Measurements from ENCODE around the gene TBC1D16.
A peak's percentile ranks its signal among the peaks of the same experiment; 100 is the strongest.

DNA sequence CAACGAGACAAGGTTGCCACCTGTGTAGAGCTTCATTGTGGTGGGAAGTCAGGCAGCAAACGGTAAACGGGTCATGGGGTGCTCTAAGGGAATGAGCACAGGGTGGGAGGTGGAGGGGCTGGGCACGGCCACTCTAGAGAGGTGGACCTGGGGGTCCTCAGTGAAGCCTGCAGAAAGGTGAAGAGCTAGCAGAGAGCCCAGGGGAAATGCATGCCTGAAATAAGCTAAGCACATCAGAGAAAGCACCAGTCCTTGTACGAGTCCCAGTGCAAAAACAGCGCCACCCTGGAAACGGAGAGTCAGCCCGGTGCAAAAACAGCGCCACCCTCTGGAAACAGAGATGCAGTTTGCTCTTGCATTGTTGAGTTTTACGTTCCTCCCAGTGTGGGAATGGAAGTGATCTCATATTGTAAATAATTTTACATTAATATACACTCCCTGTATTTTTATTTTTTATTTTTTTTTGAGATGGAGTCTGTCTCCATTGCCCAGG is 65.0 kb downstream of the TBC1D16 start:
- TF ChIP-seq, protein P1, sequence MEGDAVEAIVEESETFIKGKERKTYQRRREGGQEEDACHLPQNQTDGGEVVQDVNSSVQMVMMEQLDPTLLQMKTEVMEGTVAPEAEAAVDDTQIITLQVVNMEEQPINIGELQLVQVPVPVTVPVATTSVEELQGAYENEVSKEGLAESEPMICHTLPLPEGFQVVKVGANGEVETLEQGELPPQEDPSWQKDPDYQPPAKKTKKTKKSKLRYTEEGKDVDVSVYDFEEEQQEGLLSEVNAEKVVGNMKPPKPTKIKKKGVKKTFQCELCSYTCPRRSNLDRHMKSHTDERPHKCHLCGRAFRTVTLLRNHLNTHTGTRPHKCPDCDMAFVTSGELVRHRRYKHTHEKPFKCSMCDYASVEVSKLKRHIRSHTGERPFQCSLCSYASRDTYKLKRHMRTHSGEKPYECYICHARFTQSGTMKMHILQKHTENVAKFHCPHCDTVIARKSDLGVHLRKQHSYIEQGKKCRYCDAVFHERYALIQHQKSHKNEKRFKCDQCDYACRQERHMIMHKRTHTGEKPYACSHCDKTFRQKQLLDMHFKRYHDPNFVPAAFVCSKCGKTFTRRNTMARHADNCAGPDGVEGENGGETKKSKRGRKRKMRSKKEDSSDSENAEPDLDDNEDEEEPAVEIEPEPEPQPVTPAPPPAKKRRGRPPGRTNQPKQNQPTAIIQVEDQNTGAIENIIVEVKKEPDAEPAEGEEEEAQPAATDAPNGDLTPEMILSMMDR (conservative IDR thresholded peaks at IDR 0.05 in 1 of 2, IDR thresholded peaks at IDR 0.05 in 1 of 2; ENCODE audit: low read depth in 1 of 2, low read length in 2 of 2), result peak; percentile 22 to 49
- TF ChIP-seq EZH2 (IDR thresholded peaks at IDR 0.05; ENCODE audit: low read length, missing control alignments), result no peak
